Astrocyte (in vitro differentiated cells and primary cell): Measurements from ENCODE around the gene FHL3.

ENCODE experiments used
- CTCF ChIP-seq: IDR thresholded peaks from 2 replicates; pipeline ENCODE4 v1.5.1; 2011; ENCODE audit warnings: low read depth, mild to moderate bottlenecking, inconsistent platforms, low read length, moderate library complexity; ENCODE audit not compliant: insufficient read depth
- EZH2 ChIP-seq: IDR thresholded peaks from 2 replicates; pipeline ENCODE4 v1.6.1; 2012; ENCODE audit warnings: mild to moderate bottlenecking, low read length, inconsistent platforms; ENCODE audit not compliant: insufficient read depth

- no peak for TF ChIP-seq EZH2
- TF ChIP-seq CTCF = no peak
Observed at GRCh38 chr1:38037221-38037939, 32.1 kb upstream of the FHL3 start.
